SKM-1 (cell line): ENCODE measurements around the gene MYOZ2.

ENCODE experiments used
- DNase-seq: peaks from one replicate; lab custom pipeline; 2025; ENCODE audit not compliant: unreplicated experiment; lab: John Stamatoyannopoulos, UW

Gene MYOZ2

DNA sequence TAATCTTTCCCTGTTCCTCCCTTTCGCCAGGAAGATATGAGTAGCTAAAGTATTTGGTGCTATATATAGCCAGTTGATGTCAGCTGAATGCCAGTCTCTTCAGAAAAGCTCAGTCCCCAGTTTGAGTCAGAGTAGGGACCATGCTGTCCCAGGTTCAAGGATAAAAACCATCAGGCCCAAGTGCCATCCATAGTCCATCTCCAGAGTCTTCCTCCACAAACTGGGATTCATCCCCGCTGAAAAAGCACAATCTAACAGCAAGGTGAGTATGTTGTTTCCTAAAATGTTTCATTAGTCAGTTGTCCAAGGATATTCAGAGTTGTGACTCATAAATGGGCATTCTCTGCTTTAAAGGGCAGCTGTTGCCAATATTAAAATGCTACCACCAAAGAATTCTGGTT, at the start of gene MYOZ2:
Gene MYOZ2 (plus strand): TSS at position 112 of the 401 bp plus-strand sequence. CDS start 694 bp downstream, outside the sequence.
- no peak for DNase-seq

DNA sequence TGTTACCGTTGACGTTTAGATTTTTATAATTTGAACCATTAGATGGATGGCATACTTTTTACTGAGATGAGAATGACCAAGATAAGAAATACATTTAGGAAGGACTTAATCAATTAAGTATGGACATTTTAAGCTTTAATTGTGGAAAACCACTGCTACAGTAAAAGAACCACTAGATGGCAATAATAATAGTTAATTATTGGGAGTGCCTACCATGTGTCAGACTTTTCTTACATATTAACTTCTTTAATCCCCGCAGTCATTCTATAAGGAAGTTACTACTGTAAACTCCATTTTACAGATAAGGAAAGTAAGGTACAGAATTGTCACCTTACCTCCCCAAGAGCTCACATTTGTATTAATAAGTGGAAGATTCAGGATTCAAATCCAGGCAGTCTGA, 48.5 kb upstream of the MYOZ2 start:
- DNase-seq: no peak

DNA sequence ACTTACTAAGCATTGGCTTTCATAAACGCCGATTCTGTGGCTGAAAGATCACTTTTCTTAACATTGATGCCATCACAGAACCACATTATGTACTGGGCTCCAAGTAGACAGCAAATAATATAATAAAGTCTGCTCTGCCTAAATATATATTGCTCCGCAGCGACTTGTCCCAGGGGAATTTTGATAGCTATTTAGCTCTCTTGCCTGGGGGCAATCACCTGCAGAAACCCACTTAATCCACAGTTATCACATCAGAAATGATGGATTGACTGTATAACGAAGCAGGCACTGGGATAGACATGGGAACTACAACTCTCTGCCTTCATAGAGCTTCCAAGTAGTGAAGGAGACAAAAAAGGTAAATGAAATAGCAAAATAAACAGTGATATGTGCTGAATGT, 48.0 kb upstream of the MYOZ2 start:
- no peak for DNase-seq

DNA sequence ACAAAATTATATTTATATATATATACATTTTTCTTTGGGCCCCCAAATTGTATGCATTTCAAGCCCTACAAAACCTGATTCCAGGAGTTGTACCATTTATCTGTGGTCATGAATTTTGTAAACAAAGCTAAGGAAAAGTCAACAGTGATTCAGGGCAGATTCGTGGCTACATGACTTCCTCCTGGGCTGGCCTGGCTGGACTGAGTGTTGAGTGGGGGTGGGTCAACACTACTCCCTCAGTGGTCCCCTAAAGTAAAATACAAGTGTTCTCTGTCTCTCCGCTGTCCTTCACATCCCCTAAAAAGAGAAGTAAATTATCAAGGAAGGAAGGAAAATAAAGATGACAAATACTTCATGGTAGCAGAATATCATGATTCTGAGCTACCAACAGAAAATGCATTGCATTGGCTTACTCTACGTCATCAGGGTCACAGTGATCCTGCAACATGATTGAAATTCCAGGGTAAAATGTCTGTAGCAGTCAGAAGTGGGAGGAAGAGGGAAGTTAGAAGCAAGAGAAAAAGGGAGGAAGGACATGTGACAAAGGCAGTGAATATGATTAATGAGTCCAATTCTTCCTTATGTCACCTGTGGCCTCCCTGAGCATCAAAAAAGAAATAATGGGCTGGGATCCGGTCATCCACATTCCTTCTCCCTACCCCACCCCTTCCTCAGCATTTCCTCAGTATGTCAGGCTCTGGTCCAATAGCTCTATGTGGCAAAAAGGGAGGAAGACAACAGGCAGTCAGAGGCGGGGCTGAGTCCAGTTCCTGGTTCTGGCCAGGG, 42.4 kb upstream of the MYOZ2 start:
- DNase-seq: no peak

GRCh38 chr4:119097282-119097900, 38.2 kb upstream of the MYOZ2 start:
- DNase-seq: no peak

- no peak for DNase-seq
Observed at GRCh38 chr4:119098306-119098705, 37.3 kb upstream of the MYOZ2 start.

GRCh38 chr4:119099227-119099810, 36.3 kb upstream of the MYOZ2 start:
- DNase-seq: no peak

- peak; percentile 23 for DNase-seq
Observed at GRCh38 chr4:119100655-119101054, 35.0 kb upstream of the MYOZ2 start.

DNA sequence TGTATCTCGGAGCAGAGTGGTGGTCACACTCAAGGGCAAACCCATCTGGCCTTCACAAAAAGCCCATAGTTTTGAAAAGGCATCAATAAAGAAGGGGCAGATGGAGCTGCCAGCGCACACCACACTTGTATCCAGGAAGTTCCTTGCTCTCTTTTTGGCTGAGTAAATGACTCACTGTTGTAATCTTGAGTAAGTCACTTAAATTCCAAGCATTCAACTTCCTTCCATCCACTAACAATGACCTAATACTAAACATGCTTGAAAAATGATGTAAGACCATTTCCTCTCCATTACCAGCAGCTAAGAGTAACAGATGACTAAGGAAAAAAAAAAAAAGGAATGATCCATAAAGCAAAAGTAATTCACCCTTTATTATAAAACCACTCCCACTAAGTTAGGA, 32.4 kb upstream of the MYOZ2 start:
- DNase-seq: peak; percentile 75

DNA sequence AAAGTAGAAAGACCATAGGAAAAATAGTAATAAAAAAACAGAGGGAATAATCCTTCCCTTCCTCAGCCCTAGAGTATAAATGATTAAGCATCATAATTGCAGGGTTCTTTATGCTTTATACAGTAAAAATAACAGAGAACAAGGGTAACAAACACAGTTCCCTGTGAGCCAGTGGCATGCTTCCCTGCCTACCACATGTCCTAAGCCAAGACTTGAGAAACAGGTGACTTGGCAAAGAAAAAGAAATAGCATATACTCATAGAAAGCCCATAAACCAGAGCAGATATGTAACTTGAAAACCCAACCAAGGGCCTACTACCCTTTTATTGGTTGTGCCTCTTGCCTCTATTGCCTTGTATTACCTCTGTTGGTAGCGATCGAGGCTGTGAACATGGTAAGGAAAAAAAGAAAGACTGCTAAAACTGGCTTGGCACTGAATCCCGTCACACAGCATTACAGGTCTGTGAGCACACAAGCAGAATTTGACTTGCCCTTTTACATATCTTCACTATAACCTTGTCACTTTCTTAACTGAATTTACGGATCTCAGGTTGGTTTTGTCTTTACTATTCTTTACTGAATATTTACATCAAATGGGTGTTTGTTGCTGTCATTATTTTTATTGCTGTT, 30.9 kb upstream of the MYOZ2 start:
- no peak for DNase-seq

- DNase-seq: no peak
Observed at GRCh38 chr4:119105605-119106004, 30.0 kb upstream of the MYOZ2 start.

DNA sequence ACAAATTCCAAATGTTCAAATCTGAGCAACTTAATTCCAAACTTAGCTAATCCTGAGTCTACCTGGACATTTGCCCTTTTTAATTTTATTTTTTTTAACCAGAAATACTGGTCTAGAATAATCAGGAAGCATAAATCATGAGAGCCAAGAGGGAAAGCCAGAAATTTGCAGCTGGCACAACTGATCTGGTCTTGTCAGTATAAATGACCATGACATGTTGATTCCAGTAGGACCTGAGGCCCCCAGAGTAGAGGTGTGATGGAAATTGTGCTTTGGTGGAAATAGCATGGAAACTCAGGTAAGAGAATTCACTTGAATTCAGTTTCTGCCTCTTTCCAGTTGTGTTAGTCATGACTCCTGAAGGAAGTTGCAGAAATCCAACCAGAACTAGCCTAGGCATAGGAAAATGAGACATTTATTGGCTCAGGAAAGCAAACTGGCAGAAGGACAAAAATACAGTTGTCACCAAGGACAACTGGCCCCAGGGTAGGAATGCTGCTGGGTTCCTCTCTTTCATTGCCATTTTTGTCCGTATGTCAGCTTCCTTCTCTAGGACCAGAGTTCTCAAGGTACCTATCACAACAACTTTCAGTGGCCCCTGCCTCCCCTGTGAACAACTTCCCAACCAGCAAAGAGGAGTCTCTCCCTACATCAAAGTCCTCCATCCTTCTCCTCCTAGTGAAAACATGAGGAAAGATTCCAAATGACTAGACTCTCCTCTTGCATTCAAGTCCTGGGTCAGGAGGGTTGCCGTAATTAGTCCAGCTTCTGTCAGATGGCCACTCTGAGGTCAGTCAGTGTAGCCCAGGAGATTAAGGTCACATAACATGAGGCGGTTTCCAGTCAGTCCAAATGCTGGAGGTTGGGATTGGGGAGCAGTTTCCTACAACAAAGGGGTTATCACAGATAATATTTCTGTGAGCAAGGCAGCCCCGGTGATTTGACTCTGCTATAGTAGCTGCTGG, 29.3 kb upstream of the MYOZ2 start:
- no peak for DNase-seq

DNA sequence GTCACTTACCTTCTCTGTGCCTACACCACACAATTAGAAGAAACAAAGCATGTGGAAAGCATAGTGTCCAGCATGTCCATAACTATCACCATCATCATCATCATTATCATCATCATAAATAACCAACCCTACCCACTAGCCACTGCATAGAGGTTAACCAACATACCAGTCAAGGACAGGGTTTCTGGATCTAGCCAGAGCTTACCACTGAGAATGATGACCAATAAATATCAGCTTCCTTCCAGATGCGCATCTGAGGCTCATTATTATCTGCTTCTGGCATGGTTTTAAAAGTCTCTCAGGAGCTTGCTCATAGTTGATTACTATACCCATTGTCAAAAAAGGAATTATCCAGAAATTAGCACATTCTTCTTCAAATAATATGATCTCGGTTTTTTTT, 25.5 kb upstream of the MYOZ2 start:
- DNase-seq: no peak

GRCh38 chr4:119111296-119111695, 24.3 kb upstream of the MYOZ2 start:
- DNase-seq: no peak

- DNase-seq: peak; percentile 63
Observed at GRCh38 chr4:119113033-119113655, 22.5 kb upstream of the MYOZ2 start.

GRCh38 chr4:119116021-119116420, 19.6 kb upstream of the MYOZ2 start:
- DNase-seq: no peak

DNA sequence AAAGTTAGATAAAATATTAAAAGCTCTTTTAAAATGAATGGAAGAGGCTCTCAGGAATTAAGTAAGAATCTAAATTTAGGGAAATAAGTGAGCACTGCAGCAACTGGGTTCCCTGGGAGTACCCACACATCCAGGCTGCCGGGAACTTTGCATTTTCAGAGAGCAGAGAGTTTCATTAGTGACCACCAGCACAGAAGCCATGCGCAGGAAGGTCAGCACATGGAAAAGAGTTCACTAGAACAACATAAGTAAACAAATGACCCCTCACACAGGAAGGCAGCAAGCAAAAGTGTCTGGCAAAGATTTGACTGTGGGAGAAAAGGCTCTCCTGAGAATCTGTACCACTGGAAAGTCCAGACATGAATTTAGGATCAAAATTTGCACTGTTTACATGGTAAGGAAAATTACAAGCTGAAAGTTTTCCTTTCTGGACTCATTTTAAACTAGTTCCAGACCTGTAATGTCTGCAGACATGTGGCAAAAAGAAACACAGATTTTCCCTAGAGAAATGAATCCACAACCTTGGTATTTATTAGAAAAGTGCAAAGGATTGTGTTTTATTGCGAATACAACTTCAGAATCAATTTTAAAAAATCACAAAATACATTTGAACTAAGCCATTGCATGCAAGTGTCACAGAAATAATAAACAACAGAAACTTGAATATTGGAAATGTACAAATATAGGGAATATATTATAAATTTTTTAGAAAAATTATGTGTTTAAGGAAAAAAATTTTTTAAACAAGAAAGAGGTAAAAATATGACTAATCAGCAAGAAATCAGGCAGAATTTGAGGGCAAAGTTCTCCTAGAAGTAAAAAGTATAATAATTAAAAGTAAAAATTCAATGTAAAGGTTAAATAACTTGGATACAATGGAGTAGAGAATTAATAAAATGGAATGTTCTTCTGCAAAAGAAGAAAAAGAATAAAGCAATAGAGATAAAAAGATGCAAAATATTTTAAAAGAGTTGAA, 18.4 kb upstream of the MYOZ2 start:
- DNase-seq: no peak

DNA sequence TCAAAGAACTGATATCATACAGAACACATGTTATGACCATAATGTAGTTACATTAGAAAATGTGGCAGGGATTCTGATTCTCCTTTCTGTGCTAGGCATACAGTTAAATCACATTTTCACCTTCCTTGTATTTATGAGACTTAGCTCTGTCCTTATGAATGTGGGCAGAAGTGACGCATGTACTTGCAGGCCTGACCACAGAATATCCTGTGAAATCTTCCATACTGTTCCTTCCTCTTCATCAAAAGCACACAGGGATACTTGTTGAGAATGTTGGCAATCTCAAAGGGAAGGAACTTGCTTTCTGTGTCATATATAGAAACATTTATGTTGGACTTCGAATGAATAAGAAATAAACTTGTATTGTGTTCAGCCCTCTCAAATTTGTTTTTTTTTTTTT, 17.2 kb upstream of the MYOZ2 start:
- DNase-seq: no peak

DNA sequence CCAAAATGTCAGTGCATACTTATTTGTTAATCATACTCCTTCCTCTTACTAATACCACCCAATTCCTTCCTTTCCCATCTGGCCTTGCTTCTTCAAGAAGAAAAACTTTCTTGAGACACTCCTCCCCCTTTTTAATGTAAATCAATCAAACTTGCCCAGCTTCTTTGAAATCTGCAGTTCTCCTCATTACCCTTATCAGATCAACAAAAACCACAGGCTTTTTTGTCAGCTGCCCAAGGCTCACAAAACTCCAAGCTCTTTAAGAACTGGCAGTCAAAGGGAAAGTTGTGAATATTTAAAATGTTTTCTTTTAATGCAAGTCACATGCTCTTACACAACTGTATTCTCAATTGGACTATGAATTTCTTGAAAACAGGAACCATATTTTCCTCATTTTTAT, 11.3 kb upstream of the MYOZ2 start:
- DNase-seq: no peak
